H1 (cell line): Measurements from ENCODE around the gene RFX3. TPM values are rescaled to one million over a fixed set of nuclear protein-coding genes. Genes with fewer than 3 reads are reported as not detected.

Experiments
- CTCF ChIA-PET: fragments of 300-600 bp; sonication (Branson Sonifier 250); formaldehyde crosslinking; loops from one replicate; lab custom pipeline; 2021; ENCODE audit not compliant: partially characterized antibody; lab: Charles Lee
- POLR2A ChIA-PET: fragments of 300-600 bp; sonication (Branson Sonifier 250); formaldehyde crosslinking; loops from one replicate; lab custom pipeline; 2021; ENCODE audit warnings: inconsistent platforms; ENCODE audit not compliant: partially characterized antibody; lab: Charles Lee
- DNase-seq, 2 experiments: peaks; one replicate each; pipeline versions ENCODE4 v3.0.0 to v3.0.0-alpha.2; 2010 to 2022; ENCODE audit warnings: low spot score in 2 of 2, low read depth in 1 of 2, mixed read lengths in 1 of 2
- FAIRE-seq: peaks from 2 replicates; lab custom pipeline; 2011; peaks lifted over from hg19 to GRCh38; lab: Jason Lieb, UNC
- H2AFZ ChIP-seq: 2 replicates; pipeline ENCODE4 v1.8.1; 2012; ENCODE audit warnings: low read length, inconsistent platforms
- H2AK5ac ChIP-seq: 2 replicates; pipeline ENCODE4 v1.6.1; 2013; ENCODE audit warnings: low read depth, low read length
- H2BK120ac ChIP-seq: replicated peaks from 2 replicates; pipeline ENCODE3; 2013; ENCODE audit warnings: low read depth, low read length, inconsistent platforms
- H2BK12ac ChIP-seq: 2 replicates; pipeline ENCODE4 v1.6.1; 2013; ENCODE audit warnings: low read depth, low read length
- H2BK15ac ChIP-seq: 2 replicates; pipeline ENCODE4 v1.6.1; 2013; ENCODE audit warnings: low read length
- H2BK20ac ChIP-seq: 2 replicates; pipeline ENCODE4 v1.6.1; 2013; ENCODE audit warnings: low read length
- H2BK5ac ChIP-seq: 2 replicates; pipeline ENCODE4 v1.6.1; 2013; ENCODE audit warnings: low read depth, low read length
- H3K14ac ChIP-seq: 2 replicates; pipeline ENCODE4 v1.6.1; 2013; ENCODE audit warnings: inconsistent platforms; ENCODE audit not compliant: insufficient read length
- H3K18ac ChIP-seq: 2 replicates; pipeline ENCODE4 v1.6.1; 2013; ENCODE audit warnings: low read length; ENCODE audit errors: extremely low read depth
- H3K23ac ChIP-seq: 2 replicates; pipeline ENCODE4 v1.6.1; 2013; ENCODE audit warnings: inconsistent platforms; ENCODE audit not compliant: insufficient read length
- H3K23me2 ChIP-seq: 2 replicates; pipeline ENCODE4 v1.6.1; 2013; ENCODE audit warnings: low read depth, low read length
- H3K27ac ChIP-seq: 2 replicates; pipeline ENCODE4 v1.6.1; 2011; ENCODE audit warnings: low read depth, low read length, inconsistent platforms
- H3K27me3 ChIP-seq, 4 experiments: replicated peaks in 1 of 4; 1 replicate in 1 of 4; 2 replicates in 3 of 4; pipeline versions ENCODE4 v1.6.1 to v1.8.1; 2011 to 2013; ENCODE audit warnings: low read length in 3 of 4, mild to moderate bottlenecking in 3 of 4, inconsistent platforms in 2 of 4, mixed read lengths in 2 of 4, moderate library complexity in 1 of 4; ENCODE audit not compliant: control insufficient read depth in 3 of 4, insufficient read depth in 3 of 4; ENCODE audit errors: extremely low read depth in 1 of 4
- H3K36me3 ChIP-seq, 4 experiments: 2 replicates each; pipeline versions ENCODE4 v1.6.1 to v1.8.1; 2011 to 2013; ENCODE audit warnings: mild to moderate bottlenecking in 4 of 4, low read length in 3 of 4, moderate library complexity in 2 of 4, control low read depth in 1 of 4, inconsistent platforms in 1 of 4; ENCODE audit not compliant: insufficient read depth in 4 of 4, control insufficient read depth in 2 of 4
- H3K4ac ChIP-seq: replicated peaks from 2 replicates; pipeline ENCODE3; 2013; ENCODE audit warnings: low read length, low read depth, mixed read lengths, inconsistent platforms; ENCODE audit not compliant: insufficient read length
- H3K4me1 ChIP-seq, 4 experiments: replicated peaks in 1 of 4; 1 replicate in 1 of 4; 2 replicates in 3 of 4; pipeline versions ENCODE4 v1.6.1 to v1.8.1; 2011 to 2013; ENCODE audit warnings: low read length in 3 of 4, inconsistent platforms in 2 of 4, mixed read lengths in 1 of 4; ENCODE audit not compliant: insufficient read depth in 4 of 4, control insufficient read depth in 3 of 4
- H3K4me2 ChIP-seq, 2 experiments: 2 replicates each; pipeline versions ENCODE4 v1.6.1 to v1.8.1; 2011 to 2013; ENCODE audit warnings: low read depth in 2 of 2, low read length in 2 of 2, control low read depth in 1 of 2, inconsistent platforms in 1 of 2, mild to moderate bottlenecking in 1 of 2; ENCODE audit not compliant: insufficient read depth in 1 of 2
- H3K4me3 ChIP-seq, 4 experiments: fragments of 200-600, 300-600 bp in 1 of 4; sonication (generic), shearing (Covaris generic), sonication (Bioruptor Twin) in 1 of 4; 2 replicates each; pipeline versions ENCODE4 v1.5.1 to v1.8.1; 2011 to 2016; ENCODE audit warnings: low read length in 4 of 4, low read depth in 3 of 4, control low read depth in 2 of 4, inconsistent platforms in 2 of 4, mild to moderate bottlenecking in 2 of 4, mixed read lengths in 1 of 4, moderate library complexity in 1 of 4; ENCODE audit not compliant: insufficient read depth in 2 of 4; ENCODE audit errors: extremely low read depth in 1 of 4
- H3K56ac ChIP-seq: replicated peaks from 2 replicates; pipeline ENCODE3; 2013; ENCODE audit warnings: low read depth, mild to moderate bottlenecking, mixed read lengths, low read length, inconsistent platforms; ENCODE audit not compliant: insufficient read length
- H3K79me1 ChIP-seq: 2 replicates; pipeline ENCODE4 v1.6.1; 2013; ENCODE audit warnings: low read depth, low read length, control low read depth
- H3K79me2 ChIP-seq, 2 experiments: 2 replicates each; pipeline versions ENCODE4 v1.6.1 to v1.8.1; 2012 to 2013; ENCODE audit warnings: low read length in 2 of 2, mild to moderate bottlenecking in 2 of 2, inconsistent platforms in 1 of 2; ENCODE audit not compliant: insufficient read depth in 2 of 2, control insufficient read depth in 1 of 2
- H3K9ac ChIP-seq, 4 experiments: replicated peaks in 1 of 4; 1 replicate in 1 of 4; 2 replicates in 3 of 4; pipeline versions ENCODE4 v1.6.1 to v1.8.1; 2011 to 2013; ENCODE audit warnings: low read depth in 3 of 4, low read length in 3 of 4, control low read depth in 2 of 4, mild to moderate bottlenecking in 2 of 4, moderate library complexity in 2 of 4, inconsistent platforms in 1 of 4; ENCODE audit errors: extremely low read depth in 1 of 4
- H3K9me3 ChIP-seq, 2 experiments: 2 replicates each; pipeline versions ENCODE4 v1.6.1 to v1.8.1; 2012 to 2013; ENCODE audit warnings: mild to moderate bottlenecking in 2 of 2, moderate library complexity in 2 of 2, control low read depth in 1 of 2, inconsistent platforms in 1 of 2, low read depth in 1 of 2, low read length in 1 of 2, mixed read lengths in 1 of 2; ENCODE audit not compliant: insufficient read depth in 2 of 2
- H4K20me1 ChIP-seq, 2 experiments: replicated peaks in 1 of 2; 2 replicates each; pipeline versions ENCODE3 to v1.8.1; 2011 to 2013; ENCODE audit warnings: inconsistent platforms in 2 of 2, low read length in 2 of 2, mild to moderate bottlenecking in 1 of 2; ENCODE audit not compliant: insufficient read depth in 2 of 2, control insufficient read depth in 1 of 2
- H4K5ac ChIP-seq: 2 replicates; pipeline ENCODE4 v1.6.1; 2013; ENCODE audit warnings: low read length, low read depth, mixed read lengths, inconsistent platforms; ENCODE audit not compliant: insufficient read length
- H4K8ac ChIP-seq: 2 replicates; pipeline ENCODE4 v1.8.0; 2013; ENCODE audit warnings: mild to moderate bottlenecking, moderate library complexity, low read length, inconsistent platforms; ENCODE audit not compliant: insufficient read depth; ENCODE audit errors: extremely low read depth
- H4K91ac ChIP-seq: replicated peaks from 2 replicates; pipeline ENCODE3; 2013; ENCODE audit warnings: low read length, mixed read lengths, inconsistent platforms; ENCODE audit not compliant: insufficient read length
- ASH2L ChIP-seq: fragments of 200-600, 300-600 bp; sonication (generic); IDR thresholded peaks from one replicate; pipeline ENCODE4 v1.7.1; 2017; ENCODE audit warnings: low read length
- BACH1 ChIP-seq: IDR thresholded peaks from 2 replicates; pipeline ENCODE4 v1.6.1; 2012; ENCODE audit warnings: low read length, improper control_type of control experiment
- HDAC6 ChIP-seq: IDR thresholded peaks from one replicate; pipeline ENCODE4 v1.7.1; 2012; ENCODE audit warnings: low read depth, mild to moderate bottlenecking, inconsistent platforms, low read length, moderate library complexity
- POLR2A ChIP-seq, 2 experiments: IDR thresholded peaks; 1 replicate in 1 of 2; 2 replicates in 1 of 2; pipeline ENCODE4 v1.6.1; 2011; ENCODE audit warnings: low read depth in 2 of 2, low read length in 2 of 2, mild to moderate bottlenecking in 2 of 2; ENCODE audit errors: control extremely low read depth in 1 of 2
- RAD21 ChIP-seq, 2 experiments: IDR thresholded peaks in 1 of 2; conservative IDR thresholded peaks in 1 of 2; 2 replicates each; pipeline ENCODE4 v1.6.1; 2011; ENCODE audit warnings: low read depth in 2 of 2, low read length in 2 of 2, improper control_type of control experiment in 1 of 2, inconsistent platforms in 1 of 2, mild to moderate bottlenecking in 1 of 2, moderate library complexity in 1 of 2
- SIN3A ChIP-seq, 2 experiments: IDR thresholded peaks in 1 of 2; conservative IDR thresholded peaks in 1 of 2; 2 replicates each; pipeline ENCODE4 v1.6.1; 2011 to 2012; ENCODE audit warnings: low read length in 2 of 2, improper control_type of control experiment in 1 of 2, low read depth in 1 of 2, mild to moderate bottlenecking in 1 of 2
- SP1 ChIP-seq: IDR thresholded peaks from 2 replicates; pipeline ENCODE4 v1.6.1; 2011; ENCODE audit warnings: low read depth, low read length
- SRF ChIP-seq: IDR thresholded peaks from 2 replicates; pipeline ENCODE4 v1.6.1; 2011; ENCODE audit warnings: mild to moderate bottlenecking, low read depth, low read length, moderate library complexity
- WGBS, 2 experiments: shearing (Covaris generic) in 1 of 2; methylation state at CpG; one replicate each; pipeline versions ENCODE4 v1.1.6 to v1.1.7; 2013 to 2015; ENCODE audit warnings: low lambda C conversion rate in 2 of 2, mixed read lengths in 2 of 2, inconsistent platforms in 1 of 2, low coverage in 1 of 2, missing lambda C conversion rate in 1 of 2; ENCODE audit not compliant: insufficient replicate concordance in 2 of 2, insufficient coverage in 1 of 2, insufficient read length in 1 of 2; ENCODE audit errors: extremely low coverage in 1 of 2, missing lambda C conversion rate in 1 of 2; 5-methylcytosine and 5-hydroxymethylcytosine counted together
- polyA plus RNA-seq, 7 experiments: library from polyadenylated mRNA; depleted of rRNA in 3 of 7; stranded (reverse) in 5 of 7; unstranded in 2 of 7; fragments of >200 nt in 5 of 7; fragments of 200-250 nt in 2 of 7; gene quantifications; 1 replicate in 5 of 7; 2 replicates in 1 of 7; 4 replicates in 1 of 7; pipeline versions ENCODE4 v1.2.1 to v1.2.3, GENCODE V29; 2011 to 2013; ENCODE audit warnings: missing spikeins in 2 of 7, mixed read lengths in 2 of 7
- total RNA-seq: library from RNA; stranded (reverse); fragmentation: NEBNext Ultra II Directional; extraction: Animal tissue kit (Norgen Biotek cat#: 25700); gene quantifications from 2 replicates; pipeline ENCODE4 v1.2.1, GENCODE V29; 2021
- TF ChIP-seq, protein P1 (sequence below): IDR thresholded peaks from 2 replicates; pipeline ENCODE4 v1.6.1; 2011; ENCODE audit warnings: low read depth, mild to moderate bottlenecking, low read length; ENCODE audit not compliant: insufficient read depth
- TF ChIP-seq, protein P2 (sequence below): IDR thresholded peaks from 2 replicates; pipeline ENCODE4 v1.6.1; 2012; ENCODE audit warnings: low read length, inconsistent platforms

The RFX3 gene
- total and polyA plus RNA-seq, 2 of the 8 experiments (the other 6 are each of a cell fraction or from before 2014, with no cell fraction given): 4.9 to 22.6 TPM

DNA sequence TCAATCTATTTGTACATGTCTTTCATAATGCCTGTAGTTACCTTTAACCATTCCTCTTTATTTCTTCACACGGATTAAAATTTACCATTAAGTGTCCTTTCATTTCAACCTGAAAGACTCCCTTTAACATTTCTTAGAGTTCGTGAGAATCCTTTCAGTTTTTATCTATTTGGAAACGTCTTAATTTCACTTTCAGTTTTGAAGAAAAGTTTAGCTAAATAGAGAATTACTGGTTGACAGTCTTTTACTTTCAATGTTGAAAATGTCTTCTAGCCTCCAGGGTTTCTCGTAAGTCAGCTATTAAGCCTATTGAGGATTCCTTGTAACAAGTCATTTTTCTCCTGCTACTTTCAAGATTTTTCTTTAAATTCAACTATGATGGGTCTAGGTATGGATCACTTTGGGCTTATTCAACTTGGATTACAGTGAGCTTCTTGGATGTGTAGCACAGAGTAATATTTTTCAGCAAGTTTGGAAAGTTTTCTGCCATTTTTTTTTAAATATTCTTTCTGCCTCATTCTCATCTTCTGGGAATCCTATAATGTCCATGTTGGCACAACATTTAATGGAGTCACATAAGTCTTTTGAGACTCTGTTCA lies 48.5 kb downstream of the RFX3 start:
- 92% methylated on average over 4 of the region's 4 CpGs; no CpG with 5 or more reads in 1 of the 2 experiments for WGBS, 2 experiments
- no peak overlapping the region for H3K4ac ChIP-seq
- no peak overlapping the region for H2AFZ ChIP-seq
- H3K4me1 ChIP-seq: peaks cover 0 to 10% (median 6%) of the 10 kb centered on the region in 4 experiments; a peak in 4 of 7 replicates
- H4K91ac ChIP-seq: no peak overlapping the region
- 0 out of 2 replicates have a peak, but pooled peaks cover 2% of the 10 kb centered on the region for H3K79me1 ChIP-seq
- TF ChIP-seq SP1 (no peak), RAD21 (IDR thresholded peaks at IDR 0.05 in 1 of 2, conservative IDR thresholded peaks at IDR 0.05 in 1 of 2; ENCODE audit: low read depth in 2 of 2, low read length in 2 of 2) (no peak), HDAC6 (no peak), SRF (no peak), ASH2L (no peak), BACH1 (no peak), POLR2A (IDR thresholded peaks at IDR 0.05; ENCODE audit: control extremely low read depth in 1 of 2, low read depth in 2 of 2, low read length in 2 of 2) (no peak), SIN3A (conservative IDR thresholded peaks at IDR 0.05 in 1 of 2, IDR thresholded peaks at IDR 0.05 in 1 of 2; ENCODE audit: low read depth in 1 of 2, low read length in 2 of 2) (no peak)
- TF ChIP-seq, protein P1, sequence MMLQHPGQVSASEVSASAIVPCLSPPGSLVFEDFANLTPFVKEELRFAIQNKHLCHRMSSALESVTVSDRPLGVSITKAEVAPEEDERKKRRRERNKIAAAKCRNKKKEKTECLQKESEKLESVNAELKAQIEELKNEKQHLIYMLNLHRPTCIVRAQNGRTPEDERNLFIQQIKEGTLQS: no peak
- TF ChIP-seq, protein P2, sequence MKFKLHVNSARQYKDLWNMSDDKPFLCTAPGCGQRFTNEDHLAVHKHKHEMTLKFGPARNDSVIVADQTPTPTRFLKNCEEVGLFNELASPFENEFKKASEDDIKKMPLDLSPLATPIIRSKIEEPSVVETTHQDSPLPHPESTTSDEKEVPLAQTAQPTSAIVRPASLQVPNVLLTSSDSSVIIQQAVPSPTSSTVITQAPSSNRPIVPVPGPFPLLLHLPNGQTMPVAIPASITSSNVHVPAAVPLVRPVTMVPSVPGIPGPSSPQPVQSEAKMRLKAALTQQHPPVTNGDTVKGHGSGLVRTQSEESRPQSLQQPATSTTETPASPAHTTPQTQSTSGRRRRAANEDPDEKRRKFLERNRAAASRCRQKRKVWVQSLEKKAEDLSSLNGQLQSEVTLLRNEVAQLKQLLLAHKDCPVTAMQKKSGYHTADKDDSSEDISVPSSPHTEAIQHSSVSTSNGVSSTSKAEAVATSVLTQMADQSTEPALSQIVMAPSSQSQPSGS: no peak
- no peak overlapping the region for H3K4me3 ChIP-seq
- no peaks in the 10 kb centered on the region for H3K23me2 ChIP-seq
- no peak overlapping the region for H3K9ac ChIP-seq
- no peak overlapping the region for H2BK15ac ChIP-seq
- FAIRE-seq: no peak
- DNase-seq: no peak
- CTCF ChIA-PET: interaction anchor here (1.2 to 2.1 kb wide), 2 partner anchors 10 to 36 kb away, joined by 3 to 5 read pairs; no protein-coding TSS in a partner anchor
- H4K8ac ChIP-seq: no peak overlapping the region
- H2AK5ac ChIP-seq: no peak overlapping the region
- H3K14ac ChIP-seq: no peak overlapping the region
- no peak overlapping the region for H2BK20ac ChIP-seq
- H3K36me3 ChIP-seq: no peaks in the 10 kb centered on the region
- H3K56ac ChIP-seq: no peak overlapping the region
- no peak overlapping the region for H2BK5ac ChIP-seq
- H3K9me3 ChIP-seq: no peaks in the 10 kb centered on the region
- H2BK12ac ChIP-seq: no peak overlapping the region
- H3K79me2 ChIP-seq: peaks cover 0 to 8% of the 10 kb centered on the region in 2 experiments; a peak in 1 of 4 replicates
- H4K20me1 ChIP-seq: no peaks in the 10 kb centered on the region
- H2BK120ac ChIP-seq: no peak overlapping the region
- H3K4me2 ChIP-seq: no peak overlapping the region
- H3K18ac ChIP-seq: no peak overlapping the region
- H3K23ac ChIP-seq: no peak overlapping the region
- no peak overlapping the region for H3K27ac ChIP-seq
- POLR2A ChIA-PET: interaction anchor here (1.0 kb wide), 1 partner anchor 49 kb away, joined by 4 read pairs; no protein-coding TSS in a partner anchor
- no peak overlapping the region for H4K5ac ChIP-seq
- no peaks in the 10 kb centered on the region for H3K27me3 ChIP-seq
